A549 (cell line): ENCODE data around the gene UMODL1. TPM values are rescaled to one million over a fixed set of nuclear protein-coding genes. Genes with fewer than 3 reads are reported as not detected.
"Not testable (repeated sequence)": the region's sequence is repeated elsewhere in the genome, so short reads cannot be mapped to it uniquely, and the experiment has no call there.

Source experiments
- ATAC-seq, 2 experiments: fragments of 200-7000 bp in 1 of 2; fragments of >200 bp in 1 of 2; cut with Nextera tagmentation in 1 of 2; cut with Tn5 transposase in 1 of 2; 3 replicates each; pipeline versions ENCODE4 v1.8.0 to v1.9.1; 2018 to 2020; ENCODE audit warnings: mild to moderate bottlenecking in 1 of 2, moderate library complexity in 1 of 2
- CTCF ChIA-PET: fragments of 300-600 bp; sonication (Branson Sonifier 250); formaldehyde crosslinking; extraction: SDS; loops from one replicate; lab custom pipeline; 2021; ENCODE audit warnings: antibody characterized with exemption, inconsistent platforms; lab: Yijun Ruan, JAX
- POLR2A ChIA-PET: fragments of 350-600 bp; formaldehyde crosslinking; extraction: SDS; loops from one replicate; lab custom pipeline; 2021; ENCODE audit warnings: antibody characterized with exemption, inconsistent platforms; lab: Yijun Ruan, JAX
- DNase-seq, 2 experiments: peaks; one replicate each; pipeline versions ENCODE4 v3.0.0 to v3.0.0-alpha.2; 2011 to 2016; ENCODE audit warnings: low read depth in 1 of 2, low spot score in 1 of 2
- FAIRE-seq: peaks from 2 replicates; lab custom pipeline; 2011; peaks lifted over from hg19 to GRCh38; lab: Jason Lieb, UNC
- H3K27ac ChIP-seq, 2 experiments: fragments of >200 bp; sonication (Bioruptor Twin); formaldehyde crosslinking; 3 replicates each; pipeline ENCODE4 v1.5.1; 2016 to 2017
- H3K4me1 ChIP-seq: fragments of >200 bp; sonication (Bioruptor Twin); formaldehyde crosslinking; 3 replicates; pipeline ENCODE4 v1.6.1; 2016
- H3K4me2 ChIP-seq: fragments of >200 bp; sonication (Bioruptor Twin); formaldehyde crosslinking; 3 replicates; pipeline ENCODE4 v1.6.1; 2016
- H3K4me3 ChIP-seq: fragments of >200 bp; sonication (Bioruptor Twin); formaldehyde crosslinking; 3 replicates; pipeline ENCODE4 v1.5.1; 2016
- H3K9me3 ChIP-seq: fragments of >200 bp; sonication (Bioruptor Twin); formaldehyde crosslinking; 3 replicates; pipeline ENCODE4 v1.6.1; 2016
- CEBPB ChIP-seq, 2 experiments: fragments of >200 bp in 1 of 2; sonication (Bioruptor Twin) in 1 of 2; formaldehyde crosslinking in 1 of 2; IDR thresholded peaks; 2 replicates each; pipeline ENCODE4 v1.6.1; 2012 to 2016
- EHF ChIP-seq: fragments of 250-450 bp; sonication (Bioruptor Pico); IDR thresholded peaks from 2 replicates; pipeline ENCODE4 v1.5.0; 2020; ENCODE audit warnings: mild to moderate bottlenecking
- ESRRA ChIP-seq: fragments of 150-350 bp; IDR thresholded peaks from 2 replicates; pipeline ENCODE4 v1.6.1; 2014; ENCODE audit warnings: mild to moderate bottlenecking, low read length, borderline replicate concordance
- FOSL2 ChIP-seq, 2 experiments: fragments of 450-650 bp in 1 of 2; fragments of >200 bp in 1 of 2; sonication (Bioruptor Twin) in 1 of 2; formaldehyde crosslinking; IDR thresholded peaks; 2 replicates each; pipeline versions ENCODE4 v1.5.0 to v1.6.1; 2016 to 2020; ENCODE audit warnings: mild to moderate bottlenecking in 1 of 2, moderate library complexity in 1 of 2
- HOXA7 ChIP-seq: fragments of 250-450 bp; sonication (Bioruptor Pico); IDR thresholded peaks from 2 replicates; pipeline ENCODE4 v1.5.0; 2020; ENCODE audit warnings: mild to moderate bottlenecking, moderate library complexity
- POLR2A ChIP-seq: IDR thresholded peaks from 2 replicates; pipeline ENCODE4 v1.6.1; 2012; ENCODE audit warnings: mild to moderate bottlenecking, low read length
- SMC3 ChIP-seq: fragments of >200 bp; sonication (Bioruptor Twin); formaldehyde crosslinking; IDR thresholded peaks from 3 replicates; pipeline ENCODE4 v1.6.1; 2018; ENCODE audit warnings: inconsistent platforms
- WGBS: methylation state at CpG from one replicate; pipeline ENCODE4 v1.1.6; 2017; ENCODE audit errors: missing lambda C conversion rate; 5-methylcytosine and 5-hydroxymethylcytosine counted together
- polyA plus RNA-seq, 4 experiments: library from polyadenylated mRNA; depleted of rRNA in 3 of 4; stranded (reverse); fragments of >200 nt; fragmentation: RNase III in 1 of 4; extraction: RNeasy Plus Mini Kit Qiagen cat#74134 plus additional on column Dnase treatment in 1 of 4; gene quantifications; 2 replicates in 3 of 4; 3 replicates in 1 of 4; pipeline ENCODE4 v1.2.3, GENCODE V29; 2011 to 2017
- TF ChIP-seq, protein P1 (sequence below): fragments of 200-600 bp; sonication (generic); IDR thresholded peaks from 2 replicates; pipeline ENCODE4 v1.6.1; 2016; ENCODE audit warnings: antibody characterized with exemption, mild to moderate bottlenecking, moderate library complexity
- TF ChIP-seq, protein P2 (sequence below): fragments of 250-450 bp; sonication (Bioruptor Pico); IDR thresholded peaks from 2 replicates; pipeline ENCODE4 v1.5.0; 2020; ENCODE audit warnings: low read depth, mild to moderate bottlenecking, moderate library complexity
- TF ChIP-seq, protein P3 (sequence below): fragments of 250-450 bp; sonication (Bioruptor Pico); IDR thresholded peaks from 2 replicates; pipeline ENCODE4 v1.5.0; 2021; ENCODE audit warnings: mild to moderate bottlenecking, moderate library complexity, borderline replicate concordance
- TF ChIP-seq, protein P4 (sequence below): IDR thresholded peaks from 2 replicates; pipeline ENCODE4 v1.6.1; 2012
- TF ChIP-seq, protein P5 (sequence below): IDR thresholded peaks from 2 replicates; pipeline ENCODE4 v1.6.1; 2012; ENCODE audit warnings: low read depth, borderline replicate concordance

UMODL1 gene
- polyA plus RNA-seq, 2 of the 4 experiments (the other 2 are of a cell fraction) = not detected

DNA sequence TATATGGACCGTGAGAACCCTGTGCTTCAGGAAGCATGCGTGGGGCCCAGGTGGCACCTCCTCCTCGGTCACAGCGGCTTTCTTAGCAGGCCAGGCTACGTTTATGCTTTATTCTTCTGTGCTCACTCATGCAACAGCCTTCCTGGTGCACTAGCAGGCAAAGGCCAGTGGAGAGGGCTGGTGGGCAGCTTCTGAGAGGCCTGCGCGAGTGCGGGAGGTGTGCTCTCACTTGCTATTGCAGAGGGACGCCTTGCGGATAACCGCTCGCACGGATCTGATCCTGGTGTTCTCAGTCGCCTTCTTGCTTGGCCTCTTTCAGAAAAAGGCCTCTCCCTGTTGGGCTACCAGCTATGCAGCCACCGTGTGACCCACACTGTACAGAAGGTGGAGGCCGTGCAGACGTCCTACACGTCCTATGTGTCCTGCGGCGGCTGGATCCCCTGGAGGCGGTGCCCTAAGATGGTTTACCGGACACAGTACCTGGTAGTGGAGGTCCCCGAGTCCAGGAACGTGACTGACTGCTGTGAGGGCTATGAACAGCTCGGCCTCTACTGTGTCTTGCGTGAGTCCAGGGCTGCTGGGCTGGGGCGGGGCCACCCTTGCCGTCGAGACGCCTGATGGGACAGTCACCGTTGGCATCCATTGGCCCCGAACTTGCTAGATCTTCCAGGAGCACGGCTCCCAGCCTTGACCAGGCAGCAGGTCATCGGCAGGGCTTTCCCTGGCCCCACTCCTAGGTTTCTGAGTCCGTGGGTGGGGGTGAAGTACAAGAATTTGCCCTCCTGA, 4.8 kb downstream of the UMODL1 start (continued):
- TF ChIP-seq FOSL2 (IDR thresholded peaks at IDR 0.05) (no peak), FOSL2 (CRISPR knock-in tag; IDR thresholded peaks at IDR 0.05) (no peak), CEBPB (IDR thresholded peaks at IDR 0.05) (no peak)
- TF ChIP-seq, protein P1, sequence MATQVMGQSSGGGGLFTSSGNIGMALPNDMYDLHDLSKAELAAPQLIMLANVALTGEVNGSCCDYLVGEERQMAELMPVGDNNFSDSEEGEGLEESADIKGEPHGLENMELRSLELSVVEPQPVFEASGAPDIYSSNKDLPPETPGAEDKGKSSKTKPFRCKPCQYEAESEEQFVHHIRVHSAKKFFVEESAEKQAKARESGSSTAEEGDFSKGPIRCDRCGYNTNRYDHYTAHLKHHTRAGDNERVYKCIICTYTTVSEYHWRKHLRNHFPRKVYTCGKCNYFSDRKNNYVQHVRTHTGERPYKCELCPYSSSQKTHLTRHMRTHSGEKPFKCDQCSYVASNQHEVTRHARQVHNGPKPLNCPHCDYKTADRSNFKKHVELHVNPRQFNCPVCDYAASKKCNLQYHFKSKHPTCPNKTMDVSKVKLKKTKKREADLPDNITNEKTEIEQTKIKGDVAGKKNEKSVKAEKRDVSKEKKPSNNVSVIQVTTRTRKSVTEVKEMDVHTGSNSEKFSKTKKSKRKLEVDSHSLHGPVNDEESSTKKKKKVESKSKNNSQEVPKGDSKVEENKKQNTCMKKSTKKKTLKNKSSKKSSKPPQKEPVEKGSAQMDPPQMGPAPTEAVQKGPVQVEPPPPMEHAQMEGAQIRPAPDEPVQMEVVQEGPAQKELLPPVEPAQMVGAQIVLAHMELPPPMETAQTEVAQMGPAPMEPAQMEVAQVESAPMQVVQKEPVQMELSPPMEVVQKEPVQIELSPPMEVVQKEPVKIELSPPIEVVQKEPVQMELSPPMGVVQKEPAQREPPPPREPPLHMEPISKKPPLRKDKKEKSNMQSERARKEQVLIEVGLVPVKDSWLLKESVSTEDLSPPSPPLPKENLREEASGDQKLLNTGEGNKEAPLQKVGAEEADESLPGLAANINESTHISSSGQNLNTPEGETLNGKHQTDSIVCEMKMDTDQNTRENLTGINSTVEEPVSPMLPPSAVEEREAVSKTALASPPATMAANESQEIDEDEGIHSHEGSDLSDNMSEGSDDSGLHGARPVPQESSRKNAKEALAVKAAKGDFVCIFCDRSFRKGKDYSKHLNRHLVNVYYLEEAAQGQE = no peak

DNA sequence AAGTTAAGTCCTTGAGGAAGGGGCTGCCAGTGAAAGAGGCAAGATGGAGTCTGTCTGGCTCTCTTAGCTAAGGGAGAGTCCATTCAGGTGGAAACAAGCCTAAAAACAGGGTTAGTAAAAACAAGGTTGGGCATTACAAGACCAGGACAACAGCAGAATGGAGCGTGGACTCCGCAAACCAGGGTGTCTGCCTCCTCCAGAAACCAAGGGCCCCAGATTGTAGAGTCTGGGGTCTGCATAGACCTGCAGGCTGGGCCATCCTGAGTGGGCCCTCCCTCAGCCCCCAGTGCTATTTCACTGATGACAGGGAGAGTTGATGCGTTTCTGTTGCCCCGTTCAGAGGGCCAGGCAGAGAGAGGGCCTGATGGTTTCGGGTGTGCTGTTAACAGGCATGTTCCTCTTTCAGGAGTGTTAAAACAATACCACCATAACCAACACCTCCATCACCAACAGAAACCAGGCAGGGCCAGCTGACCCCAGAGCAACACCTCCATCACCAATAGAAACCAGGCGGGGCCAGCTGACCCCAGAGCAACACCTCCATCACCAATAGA, 6.6 kb downstream of the UMODL1 start:
- H3K4me1 ChIP-seq, DNase-seq, H3K27ac ChIP-seq, CTCF ChIA-PET, FAIRE-seq, H3K4me2 ChIP-seq, POLR2A ChIA-PET, ATAC-seq, H3K4me3 ChIP-seq, H3K9me3 ChIP-seq: not testable (repeated sequence)
- 95% methylated on average over 3 of the region's 6 CpGs for WGBS

DNA sequence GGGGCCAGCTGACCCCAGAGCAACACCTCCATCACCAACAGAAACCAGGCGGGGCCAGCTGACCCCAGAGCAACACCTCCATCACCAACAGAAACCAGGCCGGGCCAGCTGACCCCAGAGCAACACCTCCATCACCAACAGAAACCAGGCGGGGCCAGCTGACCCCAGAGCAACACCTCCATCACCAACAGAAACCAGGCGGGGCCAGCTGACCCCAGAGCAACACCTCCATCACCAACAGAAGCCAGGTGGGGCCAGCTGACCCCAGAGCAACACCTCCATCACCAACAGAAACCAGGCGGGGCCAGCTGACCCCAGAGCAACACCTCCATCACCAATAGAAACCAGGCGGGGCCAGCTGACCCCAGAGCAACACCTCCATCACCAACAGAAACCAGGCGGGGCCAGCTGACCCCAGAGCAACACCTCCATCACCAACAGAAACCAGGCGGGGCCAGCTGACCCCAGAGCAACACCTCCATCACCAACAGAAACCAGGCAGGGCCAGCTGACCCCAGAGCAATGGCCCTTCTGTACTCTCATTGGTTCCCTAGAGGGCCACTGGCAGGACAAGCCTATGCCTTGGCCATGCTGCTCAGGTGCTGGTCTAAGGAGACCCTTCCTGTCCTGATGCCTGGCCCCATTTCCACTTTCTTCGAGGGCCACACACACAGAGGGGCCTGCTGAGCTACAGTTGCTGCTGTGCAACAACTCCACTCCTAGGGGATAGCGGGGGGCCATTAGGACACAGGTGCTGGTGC, 7.3 kb downstream of the UMODL1 start:
- H3K4me2 ChIP-seq, DNase-seq, CTCF ChIA-PET, H3K4me1 ChIP-seq, H3K9me3 ChIP-seq, POLR2A ChIA-PET, H3K4me3 ChIP-seq, FAIRE-seq, ATAC-seq, H3K27ac ChIP-seq: not testable (repeated sequence)
- 67% methylated on average over 2 of the region's 10 CpGs for WGBS

DNA sequence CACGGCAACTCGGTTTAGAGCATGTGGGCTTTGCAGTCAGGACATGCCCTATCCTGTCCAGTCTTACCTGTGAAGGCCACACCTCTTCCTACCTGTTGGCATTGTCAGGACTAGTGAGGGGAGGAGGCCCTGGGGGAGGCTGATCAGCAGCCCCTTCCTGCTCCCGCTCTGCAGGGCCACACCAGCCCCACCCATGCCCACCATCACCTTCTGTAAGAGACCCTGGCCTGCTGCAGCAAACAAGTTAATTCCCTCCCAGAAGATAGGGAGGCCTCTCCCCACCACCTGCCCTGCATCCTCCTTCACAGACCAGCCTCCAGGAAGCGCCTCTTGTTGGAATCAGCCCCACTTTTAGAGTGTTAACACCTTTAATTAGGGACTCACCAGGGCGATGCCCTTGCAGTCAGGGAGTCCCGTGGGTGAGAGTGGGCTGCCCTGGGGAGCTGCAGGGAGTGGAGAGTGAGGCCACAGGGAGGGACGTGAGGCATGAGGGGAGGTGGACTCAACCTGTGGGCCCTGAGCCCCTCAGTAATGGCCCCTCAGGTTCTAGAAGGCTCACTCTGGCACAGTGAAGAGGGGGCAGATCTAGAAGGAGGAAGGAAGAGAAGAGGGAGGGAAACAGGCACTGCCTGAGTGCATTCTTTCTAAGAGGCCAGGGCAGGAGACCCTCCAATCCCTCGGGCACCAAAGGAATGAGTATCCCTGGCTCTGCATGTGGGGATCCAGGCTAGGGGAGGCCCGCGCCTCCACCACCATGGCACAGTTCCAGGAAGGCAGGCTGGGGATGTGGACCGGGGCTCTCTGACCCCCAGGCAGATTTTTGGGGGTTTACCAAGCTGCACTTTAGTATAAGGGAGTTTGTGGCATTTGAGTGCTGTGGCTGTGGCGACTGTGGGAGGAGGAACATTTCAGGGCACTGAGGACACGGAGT, 8.2 kb downstream of the UMODL1 start:
- TF ChIP-seq, protein P2, sequence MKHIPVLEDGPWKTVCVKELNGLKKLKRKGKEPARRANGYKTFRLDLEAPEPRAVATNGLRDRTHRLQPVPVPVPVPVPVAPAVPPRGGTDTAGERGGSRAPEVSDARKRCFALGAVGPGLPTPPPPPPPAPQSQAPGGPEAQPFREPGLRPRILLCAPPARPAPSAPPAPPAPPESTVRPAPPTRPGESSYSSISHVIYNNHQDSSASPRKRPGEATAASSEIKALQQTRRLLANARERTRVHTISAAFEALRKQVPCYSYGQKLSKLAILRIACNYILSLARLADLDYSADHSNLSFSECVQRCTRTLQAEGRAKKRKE (CRISPR knock-in tag) = no peak
- TF ChIP-seq CEBPB (IDR thresholded peaks at IDR 0.05) (no peak), EHF (no peak), POLR2A (no peak), SMC3 (no peak), HOXA7 (no peak), ESRRA (no peak)
- TF ChIP-seq, protein P3, sequence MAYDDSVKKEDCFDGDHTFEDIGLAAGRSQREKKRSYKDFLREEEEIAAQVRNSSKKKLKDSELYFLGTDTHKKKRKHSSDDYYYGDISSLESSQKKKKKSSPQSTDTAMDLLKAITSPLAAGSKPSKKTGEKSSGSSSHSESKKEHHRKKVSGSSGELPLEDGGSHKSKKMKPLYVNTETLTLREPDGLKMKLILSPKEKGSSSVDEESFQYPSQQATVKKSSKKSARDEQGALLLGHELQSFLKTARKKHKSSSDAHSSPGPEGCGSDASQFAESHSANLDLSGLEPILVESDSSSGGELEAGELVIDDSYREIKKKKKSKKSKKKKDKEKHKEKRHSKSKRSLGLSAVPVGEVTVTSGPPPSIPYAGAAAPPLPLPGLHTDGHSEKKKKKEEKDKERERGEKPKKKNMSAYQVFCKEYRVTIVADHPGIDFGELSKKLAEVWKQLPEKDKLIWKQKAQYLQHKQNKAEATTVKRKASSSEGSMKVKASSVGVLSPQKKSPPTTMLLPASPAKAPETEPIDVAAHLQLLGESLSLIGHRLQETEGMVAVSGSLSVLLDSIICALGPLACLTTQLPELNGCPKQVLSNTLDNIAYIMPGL (CRISPR knock-in tag) = no peak
- TF ChIP-seq, protein P4, sequence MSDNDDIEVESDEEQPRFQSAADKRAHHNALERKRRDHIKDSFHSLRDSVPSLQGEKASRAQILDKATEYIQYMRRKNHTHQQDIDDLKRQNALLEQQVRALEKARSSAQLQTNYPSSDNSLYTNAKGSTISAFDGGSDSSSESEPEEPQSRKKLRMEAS = no peak
- TF ChIP-seq, protein P5, sequence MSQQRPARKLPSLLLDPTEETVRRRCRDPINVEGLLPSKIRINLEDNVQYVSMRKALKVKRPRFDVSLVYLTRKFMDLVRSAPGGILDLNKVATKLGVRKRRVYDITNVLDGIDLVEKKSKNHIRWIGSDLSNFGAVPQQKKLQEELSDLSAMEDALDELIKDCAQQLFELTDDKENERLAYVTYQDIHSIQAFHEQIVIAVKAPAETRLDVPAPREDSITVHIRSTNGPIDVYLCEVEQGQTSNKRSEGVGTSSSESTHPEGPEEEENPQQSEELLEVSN = no peak
- no peaks in the 10 kb centered on the region for H3K9me3 ChIP-seq
- FAIRE-seq (no peak), ATAC-seq (no peak), DNase-seq (no peak)
- ChIA-PET CTCF (interaction anchor here (1.0 kb wide), 1 partner anchor 12 kb away, joined by 3 read pairs; no protein-coding TSS in a partner anchor), POLR2A (no interaction called here)
- no peaks in the 10 kb centered on the region for H3K4me1 ChIP-seq
- H3K4me3 ChIP-seq = no peak overlapping the region
- H3K4me2 ChIP-seq = no peak overlapping the region
- WGBS = 83% methylated on average over 8 of the region's 13 CpGs
- H3K27ac ChIP-seq = no peak overlapping the region
